Measurements from ENCODE around the gene VOPP1.

The VOPP1 gene

GRCh38 chr7:55504093-55504859 is 68.0 kb downstream of the VOPP1 start:
- no peak for TF ChIP-seq REST (IDR thresholded peaks at IDR 0.05; ENCODE audit: low read depth)
- no peak for TF ChIP-seq NFIC (IDR thresholded peaks at IDR 0.05)
- no peak for TF ChIP-seq RAD21 (IDR thresholded peaks at IDR 0.05; ENCODE audit: low read depth)
- no peak for TF ChIP-seq EGR1 (IDR thresholded peaks at IDR 0.05)
- no peak for TF ChIP-seq CEBPB (IDR thresholded peaks at IDR 0.05)
- TF ChIP-seq TEAD4 (IDR thresholded peaks at IDR 0.05) = no peak
- TF ChIP-seq TCF12 (IDR thresholded peaks at IDR 0.05; ENCODE audit: low read depth) = no peak
- TF ChIP-seq YY1 (IDR thresholded peaks at IDR 0.05; ENCODE audit: low read depth) = no peak
- TF ChIP-seq CREB1 (IDR thresholded peaks at IDR 0.05; ENCODE audit: low read depth) = no peak
- TF ChIP-seq TAF1 (IDR thresholded peaks at IDR 0.05; ENCODE audit: low read depth) = no peak
- TF ChIP-seq EP300 (IDR thresholded peaks at IDR 0.05; ENCODE audit: borderline replicate concordance) = no peak
- no peak for TF ChIP-seq MAX (IDR thresholded peaks at IDR 0.05)
- no peak for TF ChIP-seq FOXM1 (IDR thresholded peaks at IDR 0.05; ENCODE audit: borderline replicate concordance, low read depth)
- TF ChIP-seq ZBTB7A (IDR thresholded peaks at IDR 0.05; ENCODE audit: low read depth) = no peak
- TF ChIP-seq USF1 (IDR thresholded peaks at IDR 0.05) = no peak

- TF ChIP-seq CREB1 (IDR thresholded peaks at IDR 0.05; ENCODE audit: low read depth) (no peak), EGR1 (IDR thresholded peaks at IDR 0.05) (no peak), TCF12 (IDR thresholded peaks at IDR 0.05; ENCODE audit: low read depth) (no peak), RAD21 (IDR thresholded peaks at IDR 0.05; ENCODE audit: low read depth) (no peak), YY1 (IDR thresholded peaks at IDR 0.05; ENCODE audit: low read depth) (no peak), ZBTB7A (IDR thresholded peaks at IDR 0.05; ENCODE audit: low read depth) (no peak), TEAD4 (IDR thresholded peaks at IDR 0.05) (no peak), FOXM1 (IDR thresholded peaks at IDR 0.05; ENCODE audit: borderline replicate concordance, low read depth) (no peak), REST (IDR thresholded peaks at IDR 0.05; ENCODE audit: low read depth) (no peak)
These were observed 69.4 kb downstream of the VOPP1 start for GRCh38 chr7:55502858-55503440.

- TF ChIP-seq TCF12 (IDR thresholded peaks at IDR 0.05; ENCODE audit: low read depth) (no peak), USF1 (IDR thresholded peaks at IDR 0.05) (no peak), NFIC (IDR thresholded peaks at IDR 0.05) (no peak), RAD21 (IDR thresholded peaks at IDR 0.05; ENCODE audit: low read depth) (no peak), EP300 (IDR thresholded peaks at IDR 0.05; ENCODE audit: borderline replicate concordance) (no peak), REST (IDR thresholded peaks at IDR 0.05; ENCODE audit: low read depth) (no peak), FOXM1 (IDR thresholded peaks at IDR 0.05; ENCODE audit: borderline replicate concordance, low read depth) (no peak), CREB1 (IDR thresholded peaks at IDR 0.05; ENCODE audit: low read depth) (no peak), TAF1 (IDR thresholded peaks at IDR 0.05; ENCODE audit: low read depth) (no peak), ZBTB7A (IDR thresholded peaks at IDR 0.05; ENCODE audit: low read depth) (no peak), EGR1 (IDR thresholded peaks at IDR 0.05) (no peak), MAX (IDR thresholded peaks at IDR 0.05) (no peak), CEBPB (IDR thresholded peaks at IDR 0.05) (no peak), TEAD4 (IDR thresholded peaks at IDR 0.05) (no peak)
These were observed 70.0 kb downstream of the VOPP1 start for GRCh38 chr7:55502124-55502857.
